Subcutaneous abdominal adipose tissue (tissue), 5 donors: ENCODE results near the gene MLPH.

ENCODE experiments used
- H3K27ac ChIP-seq: one replicate; pipeline ENCODE4 v1.7.0; 2013; ENCODE audit warnings: low read depth, mild to moderate bottlenecking, inconsistent platforms, low read length, moderate library complexity
- H3K27me3 ChIP-seq, 5 donors: one replicate each; pipeline ENCODE4 v1.7.0; 2013; ENCODE audit warnings: low read length in 5 of 5, inconsistent platforms in 1 of 5; ENCODE audit not compliant: control insufficient read depth in 5 of 5, insufficient read depth in 4 of 5
- H3K36me3 ChIP-seq, 5 donors: one replicate each; pipeline ENCODE4 v1.7.0; 2013; ENCODE audit warnings: low read length in 5 of 5; ENCODE audit not compliant: control insufficient read depth in 5 of 5, insufficient read depth in 5 of 5
- H3K4me1 ChIP-seq, 5 donors: one replicate each; pipeline ENCODE4 v1.7.0; 2013; ENCODE audit warnings: low read length in 5 of 5, mild to moderate bottlenecking in 3 of 5, moderate library complexity in 1 of 5; ENCODE audit not compliant: control insufficient read depth in 5 of 5, insufficient read depth in 5 of 5
- H3K4me3 ChIP-seq, 5 donors: one replicate each; pipeline ENCODE4 v1.7.0; 2013; ENCODE audit warnings: low read length in 5 of 5, low read depth in 1 of 5
- H3K9ac ChIP-seq, 5 donors: one replicate each; pipeline ENCODE4 v1.7.0; 2013; ENCODE audit warnings: low read length in 5 of 5, mild to moderate bottlenecking in 4 of 5, moderate library complexity in 3 of 5
- H3K9me3 ChIP-seq, 5 donors: one replicate each; pipeline ENCODE4 v1.7.0; 2013; ENCODE audit warnings: low read length in 5 of 5; ENCODE audit not compliant: control insufficient read depth in 5 of 5
- donor health status: healthy.
- donor health status: healthy.
- donor health status: healthy.
- donor health status: healthy.
- donor health status: healthy.

MLPH gene

GRCh38 chr2:237598468-237599208 lies 111.6 kb downstream of the MLPH start:
- H3K27ac ChIP-seq, result no peak overlapping the region
- H3K4me1 ChIP-seq, result peaks cover 0 to 28% (median 21%) of the 10 kb centered on the region in 5 donors

GRCh38 chr2:237599465-237600110 lies 112.5 kb downstream of the MLPH start:
- no peaks in the 10 kb centered on the region for H3K9me3 ChIP-seq
- no peaks in the 10 kb centered on the region for H3K36me3 ChIP-seq
- peaks cover 0 to 4% (median 0%) of the 10 kb centered on the region in 5 donors for H3K27me3 ChIP-seq
- H3K27ac ChIP-seq, result peak overlapping the region; percentile 51
- peak overlapping the region; percentile 12 to 69 (median 36) for H3K4me3 ChIP-seq
- H3K4me1 ChIP-seq, result peaks cover 0 to 28% (median 25%) of the 10 kb centered on the region in 5 donors
- peak overlapping the region in 3 of 5 donors; percentile 31 to 49 (median 35) for H3K9ac ChIP-seq

More at GRCh38 chr2:237598468-237599208, 111.6 kb downstream of the MLPH start:
- H3K4me3 ChIP-seq, result no peak overlapping the region
- H3K36me3 ChIP-seq, result no peaks in the 10 kb centered on the region
- H3K9me3 ChIP-seq, result no peaks in the 10 kb centered on the region
- no peak overlapping the region for H3K9ac ChIP-seq
- peaks cover 0 to 1% (median 0%) of the 10 kb centered on the region in 5 donors for H3K27me3 ChIP-seq

DNA sequence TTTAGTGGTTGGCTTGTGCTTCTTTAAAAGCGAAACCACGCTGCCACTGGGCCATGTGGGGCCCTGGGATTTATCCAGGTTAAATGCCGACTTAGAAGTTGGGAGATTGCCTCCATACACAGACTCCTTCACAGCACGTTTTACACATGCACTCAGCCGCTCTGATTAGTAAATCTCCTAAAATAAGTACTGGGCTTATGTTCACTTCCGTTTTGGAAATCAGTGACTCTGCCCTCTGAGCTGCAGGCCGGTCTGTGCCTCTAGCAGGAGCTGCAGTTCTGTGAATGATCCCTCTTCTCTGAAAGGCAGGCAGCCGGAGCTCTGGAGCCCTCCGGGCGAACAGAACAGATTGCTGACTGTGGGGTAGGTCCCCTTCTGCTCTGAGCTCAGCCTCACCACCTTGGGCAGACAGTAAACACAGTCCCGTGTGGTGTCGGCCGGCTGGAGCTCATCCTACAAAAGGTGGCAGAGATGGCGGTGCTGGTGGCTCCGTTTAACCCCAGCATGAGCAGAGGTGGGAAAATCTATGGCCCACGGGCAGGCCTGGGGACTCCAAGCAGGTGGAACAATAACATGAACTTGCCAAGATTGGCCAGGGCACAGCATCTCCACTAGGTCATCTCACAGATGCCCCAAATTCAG lies 113.3 kb downstream of the MLPH start:
- Histone ChIP-seq H3K9ac (peak overlapping the region; percentile 12 to 49 (median 35)), H3K36me3 (no peaks in the 10 kb centered on the region), H3K27me3 (peaks cover 0 to 4% (median 0%) of the 10 kb centered on the region in 5 donors), H3K4me3 (peak overlapping the region; percentile 12 to 69 (median 36)), H3K4me1 (peaks cover 0 to 21% (median 20%) of the 10 kb centered on the region in 5 donors), H3K27ac (peak overlapping the region; percentile 51), H3K9me3 (no peaks in the 10 kb centered on the region)

- H3K9ac ChIP-seq, result no peak overlapping the region
- H3K9me3 ChIP-seq, result no peaks in the 10 kb centered on the region
- H3K27ac ChIP-seq, result no peak overlapping the region
- peaks cover 0 to 21% (median 20%) of the 10 kb centered on the region in 5 donors for H3K4me1 ChIP-seq
- peaks cover 0 to 4% (median 0%) of the 10 kb centered on the region in 5 donors for H3K27me3 ChIP-seq
- no peaks in the 10 kb centered on the region for H3K36me3 ChIP-seq
- no peak overlapping the region for H3K4me3 ChIP-seq
Observed at GRCh38 chr2:237601453-237602116, 114.5 kb downstream of the MLPH start.

DNA sequence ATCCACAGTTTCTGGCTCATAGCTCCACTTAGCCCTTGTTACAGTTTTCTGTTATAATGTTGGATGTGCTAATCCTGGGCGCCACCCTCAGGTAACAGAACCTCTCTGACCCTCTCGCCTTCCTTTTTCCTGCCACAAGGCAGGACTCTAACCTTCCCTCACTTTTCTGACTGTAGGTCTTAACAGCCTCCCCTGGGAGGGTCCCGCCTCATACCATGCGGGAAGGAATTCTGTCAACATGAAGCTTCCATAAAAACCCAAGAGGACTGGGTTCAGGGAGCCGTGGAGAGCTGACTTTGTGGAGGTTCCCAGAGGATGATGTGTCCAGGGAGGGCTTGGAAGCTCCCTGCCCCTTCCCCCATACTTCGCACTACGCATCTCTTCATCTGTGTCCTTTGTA lies 115.4 kb downstream of the MLPH start:
- no peak overlapping the region for H3K27ac ChIP-seq
- no peaks in the 10 kb centered on the region for H3K36me3 ChIP-seq
- H3K4me3 ChIP-seq, result no peak overlapping the region
- H3K27me3 ChIP-seq, result peaks cover 0 to 4% (median 0%) of the 10 kb centered on the region in 5 donors
- H3K4me1 ChIP-seq, result peaks cover 0 to 21% (median 20%) of the 10 kb centered on the region in 5 donors
- no peak overlapping the region for H3K9ac ChIP-seq
- no peaks in the 10 kb centered on the region for H3K9me3 ChIP-seq

DNA sequence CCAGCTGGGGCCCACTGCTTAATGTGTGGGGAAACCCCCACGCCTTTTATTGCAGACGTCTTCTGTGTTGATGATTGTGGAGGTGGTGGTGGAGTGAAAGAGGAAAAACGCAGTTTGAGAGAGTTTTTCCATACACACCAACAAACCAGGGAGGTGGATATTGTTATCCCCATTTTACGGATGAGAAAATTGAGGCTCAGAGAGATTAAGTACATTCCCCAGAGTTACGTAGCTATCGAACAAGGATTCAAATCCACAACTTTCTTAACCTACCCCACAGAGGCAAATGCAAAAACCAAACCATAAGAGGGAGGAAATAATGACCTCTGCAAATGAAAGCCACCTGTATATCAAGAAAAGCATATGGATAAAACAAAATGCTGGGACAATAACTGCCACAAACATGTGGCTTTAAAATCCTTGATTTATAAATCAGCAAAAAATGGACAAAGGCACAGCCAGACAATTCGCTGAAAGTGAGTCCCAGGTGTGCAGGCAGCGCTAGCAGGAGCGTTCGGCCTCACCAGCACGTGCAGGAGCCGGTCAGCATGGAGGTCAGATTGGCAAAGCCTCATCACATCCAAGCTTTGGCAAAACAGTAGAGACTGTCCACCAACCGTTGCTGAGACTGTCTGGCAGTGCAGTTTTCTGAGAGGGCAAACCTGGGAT lies 116.1 kb downstream of the MLPH start:
- H3K27me3 ChIP-seq, result peaks cover 0 to 4% (median 0%) of the 10 kb centered on the region in 5 donors
- H3K4me3 ChIP-seq, result peak overlapping the region in 3 of 5 donors; percentile 6 to 47 (median 36)
- no peaks in the 10 kb centered on the region for H3K36me3 ChIP-seq
- peaks cover 0 to 21% (median 20%) of the 10 kb centered on the region in 5 donors for H3K4me1 ChIP-seq
- peak overlapping the region; percentile 60 for H3K27ac ChIP-seq
- H3K9ac ChIP-seq, result no peak overlapping the region
- H3K9me3 ChIP-seq, result no peaks in the 10 kb centered on the region

DNA sequence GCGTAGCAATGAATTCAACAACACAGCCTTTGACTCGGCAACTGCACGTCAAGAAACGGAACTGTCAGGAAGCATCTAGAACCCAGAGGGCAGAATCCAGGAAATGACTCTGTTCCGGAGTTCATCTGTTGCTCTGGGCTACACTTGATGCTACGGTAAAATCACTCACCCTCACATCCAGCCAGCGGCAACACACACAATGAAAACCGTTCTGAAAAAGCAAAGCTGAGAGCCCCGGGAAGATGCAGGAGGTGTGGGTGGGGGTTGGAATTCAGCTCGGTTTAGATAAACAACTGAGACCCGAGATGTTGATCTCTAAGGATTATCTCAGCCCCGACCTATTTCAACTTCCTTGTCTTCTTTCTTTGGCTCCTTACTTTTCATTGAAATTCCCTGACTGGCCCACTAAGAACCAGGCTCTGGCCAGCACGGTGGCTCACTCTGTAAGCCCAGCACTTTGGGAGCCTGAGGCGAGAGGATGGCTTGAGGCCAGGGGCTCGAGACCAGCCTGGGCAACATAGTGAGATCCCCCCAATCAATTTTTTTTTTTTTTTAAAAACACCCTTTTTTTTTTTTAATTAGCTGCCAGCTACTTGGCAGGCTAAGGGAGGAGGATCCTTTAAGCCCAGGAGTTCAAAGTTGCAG lies 116.8 kb downstream of the MLPH start:
- peak overlapping the region; percentile 60 for H3K27ac ChIP-seq

GRCh38 chr2:237604391-237604790 lies 117.3 kb downstream of the MLPH start:
- peaks cover 0 to 21% (median 20%) of the 10 kb centered on the region in 5 donors for H3K4me1 ChIP-seq
- no peaks in the 10 kb centered on the region for H3K9me3 ChIP-seq
- no peak overlapping the region for H3K27ac ChIP-seq
- no peak overlapping the region for H3K9ac ChIP-seq
- H3K27me3 ChIP-seq, result peaks cover 0 to 4% (median 0%) of the 10 kb centered on the region in 5 donors
- H3K4me3 ChIP-seq, result no peak overlapping the region
- H3K36me3 ChIP-seq, result no peaks in the 10 kb centered on the region

More for the DNA sequence above, 116.8 kb downstream of the MLPH start:
- H3K4me1 ChIP-seq, result peaks cover 0 to 21% (median 20%) of the 10 kb centered on the region in 5 donors
- no peak overlapping the region for H3K9ac ChIP-seq
- H3K27me3 ChIP-seq, result peaks cover 0 to 4% (median 0%) of the 10 kb centered on the region in 5 donors
- no peaks in the 10 kb centered on the region for H3K9me3 ChIP-seq
- H3K36me3 ChIP-seq, result no peaks in the 10 kb centered on the region
- H3K4me3 ChIP-seq, result peak overlapping the region in 4 of 5 donors; percentile 6 to 47 (median 22)
